Fibroblast of skin of left quadriceps (primary cell): Measurements from ENCODE around the gene AKAP13.

ENCODE experiments used
- DNase-seq, 2 experiments: peaks; one replicate each; pipeline ENCODE4 v3.0.0-alpha.2; 2013; ENCODE audit warnings: low read depth in 2 of 2

AKAP13 gene

GRCh38 chr15:85444122-85444745, 63.8 kb downstream of the AKAP13 start:
- no peak for DNase-seq

DNA sequence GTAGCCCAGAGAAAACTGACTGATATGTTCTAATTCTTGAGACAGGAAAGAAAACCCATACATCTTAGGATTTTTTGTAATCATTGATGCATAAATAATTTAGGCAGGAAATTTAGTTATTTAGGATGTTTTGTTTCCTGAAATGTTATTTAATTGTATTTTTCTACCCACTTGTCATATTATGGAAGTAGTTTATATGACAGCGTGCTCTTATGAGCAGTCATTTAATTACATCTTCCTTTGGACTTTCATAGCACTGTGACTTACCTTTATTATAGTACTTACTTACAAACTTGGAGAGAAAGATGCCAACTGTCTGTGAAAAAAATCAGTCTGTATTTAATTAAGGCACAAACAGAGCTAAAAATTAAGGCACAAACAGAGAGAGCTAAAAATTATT, 65.0 kb downstream of the AKAP13 start:
- DNase-seq, result no peak

DNA sequence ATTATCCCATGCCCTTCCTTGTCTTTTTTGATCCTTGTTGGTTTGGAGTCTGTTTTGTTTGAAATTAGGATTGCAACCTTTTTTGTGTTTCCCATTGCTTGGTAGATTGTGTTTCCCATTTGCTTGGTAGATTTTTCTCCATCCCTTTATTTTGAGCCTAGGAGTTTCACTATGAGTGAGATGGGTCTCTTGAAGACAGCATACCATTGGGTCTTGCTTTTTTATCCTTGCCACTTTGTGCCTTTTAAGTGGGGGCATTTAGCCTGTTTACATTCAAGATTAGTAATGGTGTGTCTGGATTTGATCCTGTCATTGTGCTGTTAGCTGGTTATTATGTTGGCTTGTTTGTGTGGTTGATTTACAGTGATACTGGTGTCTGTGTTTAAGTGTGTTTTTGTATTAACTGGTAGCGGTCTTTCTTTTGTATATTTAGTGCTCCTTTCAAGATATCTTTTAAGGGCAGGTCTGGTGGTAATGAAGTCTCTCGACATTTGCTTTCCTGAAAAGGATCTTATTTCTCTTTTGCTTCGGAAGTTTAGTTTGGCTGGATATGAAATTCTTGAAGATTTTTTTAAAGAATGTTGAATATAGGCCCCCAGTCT, 70.8 kb downstream of the AKAP13 start:
- no peak for DNase-seq

DNA sequence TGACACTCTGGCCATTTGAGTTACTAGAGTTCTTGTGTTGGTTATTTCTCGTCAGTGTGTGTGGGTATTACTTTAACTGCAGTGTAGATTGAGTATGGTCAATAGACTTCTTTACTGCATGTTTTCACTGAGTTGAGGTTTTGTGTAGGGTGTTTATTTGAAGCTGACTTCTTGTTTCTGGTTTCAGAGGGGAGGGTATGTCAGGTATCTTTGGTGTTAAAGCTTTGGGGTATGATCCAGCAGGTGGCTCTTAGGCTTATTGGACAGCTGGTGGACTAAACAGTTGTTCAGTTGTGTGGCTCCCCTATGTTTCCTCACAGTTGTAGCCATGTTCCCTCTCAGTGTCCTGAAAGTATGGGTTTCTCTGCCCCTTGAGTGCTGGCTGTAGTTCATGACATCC, 72.0 kb downstream of the AKAP13 start:
- DNase-seq, result no peak

DNA sequence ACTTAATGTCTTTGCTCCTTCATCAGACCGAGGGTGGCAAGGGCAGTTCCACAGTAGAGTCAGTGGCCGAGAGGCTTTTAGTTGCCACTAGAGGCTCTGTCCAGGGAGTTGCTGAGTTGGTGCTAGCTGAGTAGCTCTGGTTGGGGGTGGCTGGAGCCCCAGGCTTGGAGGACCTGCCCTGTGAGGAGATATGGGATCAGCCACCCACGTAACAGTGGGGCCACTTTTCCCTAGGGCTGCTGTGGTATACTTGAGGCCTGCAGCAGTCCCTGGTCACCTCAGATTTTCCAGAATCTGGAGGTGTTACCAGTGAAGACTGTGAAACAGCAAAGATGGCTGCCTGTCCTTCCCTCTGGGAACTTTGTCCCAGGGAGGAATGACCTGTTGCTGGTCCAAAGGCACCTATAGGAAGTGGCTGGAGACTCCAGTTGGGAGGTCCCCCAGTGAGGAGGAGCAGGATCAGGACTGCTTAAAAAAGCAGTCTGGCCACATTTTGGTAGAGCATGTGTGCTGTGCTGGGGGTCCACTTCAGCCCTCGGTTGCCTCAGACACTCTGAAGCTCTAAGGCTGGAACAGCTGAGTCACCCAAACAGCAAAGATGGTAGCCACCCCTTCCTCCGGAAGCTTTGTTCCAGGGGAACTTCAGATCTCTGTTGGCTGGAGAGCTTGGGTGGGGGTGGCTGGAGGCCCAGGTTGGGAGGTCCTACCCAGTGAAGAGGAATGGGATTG, 72.9 kb downstream of the AKAP13 start:
- DNase-seq, result no peak

GRCh38 chr15:85454403-85454802, 74.0 kb downstream of the AKAP13 start:
- no peak for DNase-seq

DNA sequence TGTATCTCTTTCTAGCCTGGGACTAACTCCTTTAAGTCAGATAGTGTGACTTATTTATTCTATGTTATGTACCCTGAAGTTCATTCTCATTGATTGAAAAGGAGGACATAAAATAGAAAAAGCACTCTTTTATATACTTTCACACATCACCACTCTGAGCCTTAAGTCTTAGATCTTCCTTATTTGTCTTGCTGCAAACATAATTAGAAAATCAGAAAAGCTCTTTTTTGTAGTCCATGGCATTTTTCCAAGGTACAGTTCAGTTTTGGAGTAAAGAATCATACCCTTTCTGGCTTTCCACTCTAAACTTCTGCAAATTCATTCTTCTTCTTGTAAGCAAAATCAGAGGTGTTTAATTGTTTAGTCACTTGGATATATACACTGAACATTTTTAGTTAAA, 75.5 kb downstream of the AKAP13 start:
- DNase-seq, result no peak

GRCh38 chr15:85456798-85457197, 76.4 kb downstream of the AKAP13 start:
- no peak for DNase-seq

DNA sequence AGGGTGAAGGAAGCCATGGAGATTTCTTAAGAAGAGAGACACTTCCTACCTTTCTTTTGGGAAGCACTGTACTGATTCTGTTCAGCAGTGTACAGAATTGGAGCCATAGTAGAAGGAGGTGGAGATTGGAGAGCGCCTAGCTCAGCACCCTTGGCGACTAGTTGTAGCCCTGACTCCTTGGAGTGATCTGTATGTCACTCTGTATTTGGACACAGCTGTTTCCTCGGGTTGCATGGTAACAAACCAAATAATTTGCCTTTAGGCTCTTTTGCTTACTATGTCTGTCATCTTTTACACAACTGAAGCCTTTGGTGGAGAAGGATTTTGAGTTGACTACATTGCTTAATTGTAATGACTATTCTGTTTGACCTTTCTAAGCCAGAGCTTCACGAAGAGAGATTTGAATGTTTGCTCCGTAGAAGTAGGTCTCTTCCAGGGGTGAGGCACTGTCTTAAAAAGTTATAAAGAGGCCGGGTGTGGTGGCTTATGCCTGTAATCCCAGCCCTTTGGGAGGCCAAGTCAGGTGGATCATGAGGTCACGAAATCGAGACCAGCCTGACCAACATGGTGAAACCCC, 77.1 kb downstream of the AKAP13 start:
- no peak for DNase-seq

DNA sequence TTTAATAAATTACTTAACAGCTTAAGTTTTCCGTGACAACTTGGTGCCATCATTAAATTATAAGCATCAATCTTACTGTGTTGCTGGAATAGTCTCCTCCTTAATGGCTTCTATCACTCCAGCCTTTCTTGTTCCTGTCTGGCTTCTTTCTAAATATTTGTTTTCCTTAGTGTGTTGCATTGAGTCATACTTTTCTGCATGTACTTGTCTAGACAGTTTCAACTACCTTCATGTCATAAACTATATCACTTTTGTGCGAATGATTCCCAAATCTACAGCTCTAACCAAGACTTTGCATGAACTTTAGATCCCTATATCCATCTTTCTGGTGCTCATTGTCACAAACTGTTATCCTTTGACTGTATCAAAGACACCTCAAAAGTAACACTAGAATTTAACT, 78.4 kb downstream of the AKAP13 start:
- DNase-seq, result no peak

GRCh38 chr15:85462029-85462428, 81.6 kb downstream of the AKAP13 start:
- DNase-seq, result no peak

GRCh38 chr15:85463276-85463892, 83.0 kb downstream of the AKAP13 start:
- no peak for DNase-seq

DNA sequence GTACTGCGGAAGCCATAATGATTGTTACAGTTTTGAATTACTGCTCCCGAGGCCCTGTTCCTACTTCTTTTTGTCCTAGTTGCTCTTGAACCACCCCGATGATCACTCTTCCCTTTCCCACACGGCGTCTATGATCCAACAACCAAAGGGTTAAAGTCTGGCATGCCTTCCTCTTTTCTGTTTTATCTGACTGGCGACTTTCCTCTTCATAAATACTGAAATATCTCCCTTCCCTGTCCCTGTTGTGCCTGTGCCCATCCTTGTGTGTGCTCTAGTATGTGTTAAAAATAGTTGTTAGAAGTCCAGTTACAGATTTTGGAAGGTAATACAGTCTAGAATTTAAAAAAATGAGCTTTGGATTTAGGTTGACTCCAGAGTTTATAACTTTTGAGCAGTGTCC, 83.6 kb downstream of the AKAP13 start:
- DNase-seq, result no peak

GRCh38 chr15:85464471-85464870, 84.1 kb downstream of the AKAP13 start:
- no peak for DNase-seq

GRCh38 chr15:85470563-85471271, 90.3 kb downstream of the AKAP13 start:
- no peak for DNase-seq

- no peak for DNase-seq
Measured at GRCh38 chr15:85472349-85472748, 91.9 kb downstream of the AKAP13 start.

DNA sequence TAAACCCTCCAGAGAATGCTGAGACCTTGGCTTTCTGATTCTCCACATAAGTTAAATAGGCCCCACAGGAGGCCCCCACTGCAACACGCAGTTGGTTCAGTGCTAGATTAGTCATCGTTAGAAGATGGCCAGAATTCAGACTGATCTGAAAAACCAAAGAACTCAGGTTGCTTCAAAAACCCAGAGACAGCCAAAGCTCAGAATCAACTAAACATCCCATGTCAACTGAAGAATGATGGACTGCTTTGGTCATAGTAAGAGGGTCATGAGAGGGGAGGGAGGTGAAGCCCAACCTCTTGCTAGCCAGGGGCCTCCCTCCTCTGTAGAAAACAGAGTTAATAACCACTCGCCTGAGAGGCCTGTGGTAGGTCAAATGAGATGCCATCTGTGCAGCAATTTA, 93.1 kb downstream of the AKAP13 start:
- DNase-seq, result peak in 1 of 2 experiments; percentile 36

- no peak for DNase-seq
Measured at GRCh38 chr15:85474700-85475316, 94.4 kb downstream of the AKAP13 start.

- DNase-seq, result peak in 1 of 2 experiments; percentile 18
Measured at GRCh38 chr15:85475317-85475701, 94.9 kb downstream of the AKAP13 start.

DNA sequence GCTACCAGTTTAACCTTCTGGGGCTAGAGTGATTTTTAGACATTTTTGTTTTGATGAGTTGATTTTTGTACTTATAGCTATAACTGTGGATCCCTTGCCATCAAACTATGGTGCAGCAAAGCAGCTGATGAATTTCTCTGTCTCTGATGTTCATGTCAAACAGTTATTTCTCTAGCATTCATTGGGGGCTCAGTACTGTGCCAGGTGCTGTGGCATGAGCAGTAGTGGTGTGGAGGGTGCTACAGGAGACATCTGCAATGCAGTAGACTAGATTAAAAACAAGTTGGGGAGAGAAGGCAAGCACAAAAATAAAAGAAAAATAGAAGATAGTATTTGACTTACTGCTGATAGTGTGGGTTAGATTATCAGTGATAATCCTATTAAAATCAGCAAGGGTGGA, 95.3 kb downstream of the AKAP13 start:
- DNase-seq, result no peak

- DNase-seq, result no peak
Measured at GRCh38 chr15:85477061-85477460, 96.7 kb downstream of the AKAP13 start.
